Fibroblast of villous mesenchyme (primary cell): ENCODE results near the gene OSBP2. TPM values are rescaled to one million over a fixed set of nuclear protein-coding genes. Genes with fewer than 3 reads are reported as not detected.

Experiments used
- DNase-seq: peaks from one replicate; pipeline ENCODE4 v3.0.0-alpha.2; 2010; ENCODE audit warnings: low read depth
- H3K4me3 ChIP-seq: 2 replicates; pipeline ENCODE4 v1.5.1; 2011; ENCODE audit warnings: low read depth, mild to moderate bottlenecking, low read length
- total RNA-seq: library from RNA; depleted of rRNA; stranded (reverse); fragments of >200 nt; gene quantifications from 2 replicates; pipeline ENCODE4 v1.2.3, GENCODE V29; 2012
- TF ChIP-seq, protein P1 (sequence below): IDR thresholded peaks from 2 replicates; pipeline ENCODE4 v1.5.1; 2012; ENCODE audit warnings: low read depth, mild to moderate bottlenecking, low read length; ENCODE audit not compliant: insufficient read depth

The OSBP2 gene
- total RNA-seq, 1 donor = 0.43 TPM

DNA sequence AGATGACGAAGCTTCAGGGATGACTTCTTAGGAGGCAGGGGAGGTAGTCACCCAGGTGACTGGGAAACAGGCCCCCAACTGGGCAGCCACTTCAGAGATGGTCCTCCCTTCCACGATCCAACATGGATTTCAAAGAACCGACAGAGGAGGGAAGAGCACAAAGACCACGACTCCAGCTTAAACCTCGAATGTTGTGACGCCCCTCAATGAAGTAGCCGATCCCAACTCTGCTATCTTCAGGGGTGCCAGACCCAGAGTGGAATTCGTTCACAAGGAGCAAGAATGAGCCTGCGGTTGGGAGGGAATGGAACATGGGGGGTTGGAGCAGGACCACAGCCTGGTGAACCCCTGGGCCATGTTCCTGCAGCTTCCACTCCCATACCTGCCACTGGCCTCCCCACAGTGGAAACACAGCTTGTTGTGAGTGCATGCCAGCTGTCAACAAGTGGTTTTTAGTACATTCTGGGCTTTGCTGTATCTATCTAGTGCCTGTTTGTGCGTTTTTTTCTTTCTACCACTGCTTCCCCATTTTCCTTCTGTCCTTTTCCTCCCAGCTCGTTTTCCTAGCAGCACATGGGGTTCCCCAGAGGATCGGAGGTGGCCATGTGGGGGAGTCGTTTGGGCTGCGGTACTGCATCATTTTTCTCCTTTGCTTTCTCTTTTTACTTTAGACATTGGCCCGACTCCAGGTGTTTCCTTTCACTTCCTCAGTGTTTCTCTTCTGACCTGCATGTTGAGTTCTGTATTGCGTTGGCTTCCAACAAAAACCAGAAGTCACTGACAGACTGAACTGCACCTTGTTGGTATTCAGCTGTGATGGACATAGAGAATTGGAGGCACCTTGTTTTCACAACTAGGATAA, 208.1 kb downstream of the OSBP2 start:
- TF ChIP-seq, protein P1, sequence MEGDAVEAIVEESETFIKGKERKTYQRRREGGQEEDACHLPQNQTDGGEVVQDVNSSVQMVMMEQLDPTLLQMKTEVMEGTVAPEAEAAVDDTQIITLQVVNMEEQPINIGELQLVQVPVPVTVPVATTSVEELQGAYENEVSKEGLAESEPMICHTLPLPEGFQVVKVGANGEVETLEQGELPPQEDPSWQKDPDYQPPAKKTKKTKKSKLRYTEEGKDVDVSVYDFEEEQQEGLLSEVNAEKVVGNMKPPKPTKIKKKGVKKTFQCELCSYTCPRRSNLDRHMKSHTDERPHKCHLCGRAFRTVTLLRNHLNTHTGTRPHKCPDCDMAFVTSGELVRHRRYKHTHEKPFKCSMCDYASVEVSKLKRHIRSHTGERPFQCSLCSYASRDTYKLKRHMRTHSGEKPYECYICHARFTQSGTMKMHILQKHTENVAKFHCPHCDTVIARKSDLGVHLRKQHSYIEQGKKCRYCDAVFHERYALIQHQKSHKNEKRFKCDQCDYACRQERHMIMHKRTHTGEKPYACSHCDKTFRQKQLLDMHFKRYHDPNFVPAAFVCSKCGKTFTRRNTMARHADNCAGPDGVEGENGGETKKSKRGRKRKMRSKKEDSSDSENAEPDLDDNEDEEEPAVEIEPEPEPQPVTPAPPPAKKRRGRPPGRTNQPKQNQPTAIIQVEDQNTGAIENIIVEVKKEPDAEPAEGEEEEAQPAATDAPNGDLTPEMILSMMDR = no peak
- H3K4me3 ChIP-seq = no peak overlapping the region
- DNase-seq = peak; percentile 16

GRCh38 chr22:30903876-30904460, 209.3 kb downstream of the OSBP2 start:
- no peak for DNase-seq
- TF ChIP-seq, protein P1 = no peak
- H3K4me3 ChIP-seq = no peak overlapping the region

- no peak overlapping the region for H3K4me3 ChIP-seq
- TF ChIP-seq, protein P1 = no peak
- no peak for DNase-seq
These were observed 211.1 kb downstream of the OSBP2 start for GRCh38 chr22:30905696-30906341.

DNA sequence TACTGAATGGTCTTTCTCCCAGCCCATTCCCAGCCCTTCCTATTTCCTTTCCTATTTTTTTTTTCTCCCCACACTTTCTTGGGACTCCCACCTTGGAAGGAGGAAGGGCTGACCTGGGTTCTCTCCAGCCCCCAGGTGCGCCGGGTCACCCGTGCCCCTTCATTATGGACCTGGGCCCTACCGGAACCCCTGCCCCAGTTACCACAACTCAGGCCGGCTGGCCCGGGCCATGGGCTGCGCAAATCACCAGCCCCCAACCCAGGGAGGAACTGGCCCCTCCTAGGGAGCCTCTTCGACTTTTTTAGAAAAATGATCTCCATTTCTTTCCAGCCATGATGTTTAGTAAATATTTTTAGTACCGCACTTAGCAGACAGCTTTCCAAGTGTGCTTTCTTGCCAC, 211.7 kb downstream of the OSBP2 start:
- TF ChIP-seq, protein P1 = no peak
- H3K4me3 ChIP-seq = no peak overlapping the region
- no peak for DNase-seq

- no peak overlapping the region for H3K4me3 ChIP-seq
- no peak for DNase-seq
- TF ChIP-seq, protein P1 = no peak
These were observed 212.3 kb downstream of the OSBP2 start for GRCh38 chr22:30906946-30907345.

DNA sequence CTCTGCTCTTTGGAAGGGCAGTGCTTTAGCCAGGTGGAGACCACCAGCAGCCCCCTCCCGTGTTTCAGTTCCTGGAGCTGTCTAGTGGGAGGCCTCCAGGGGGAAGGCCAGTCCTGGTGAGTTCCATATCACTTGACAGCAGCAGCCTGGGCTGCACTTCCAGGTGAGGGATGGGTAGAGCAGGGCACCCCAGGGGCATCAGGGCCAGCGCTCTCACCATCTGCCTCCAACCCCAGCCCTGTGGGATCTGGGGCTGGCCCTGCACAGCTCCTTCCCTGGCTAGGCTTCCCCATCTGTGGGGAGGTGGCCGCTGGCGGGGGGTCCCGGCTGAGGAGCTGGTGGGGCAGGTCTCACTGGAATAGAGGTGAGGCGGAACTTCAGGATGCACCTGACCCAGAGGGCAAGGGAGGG, 213.4 kb downstream of the OSBP2 start:
- TF ChIP-seq, protein P1 = no peak
- DNase-seq = no peak
- no peak overlapping the region for H3K4me3 ChIP-seq
